ENCODE data around the gene SPI1.

Gene SPI1

DNA sequence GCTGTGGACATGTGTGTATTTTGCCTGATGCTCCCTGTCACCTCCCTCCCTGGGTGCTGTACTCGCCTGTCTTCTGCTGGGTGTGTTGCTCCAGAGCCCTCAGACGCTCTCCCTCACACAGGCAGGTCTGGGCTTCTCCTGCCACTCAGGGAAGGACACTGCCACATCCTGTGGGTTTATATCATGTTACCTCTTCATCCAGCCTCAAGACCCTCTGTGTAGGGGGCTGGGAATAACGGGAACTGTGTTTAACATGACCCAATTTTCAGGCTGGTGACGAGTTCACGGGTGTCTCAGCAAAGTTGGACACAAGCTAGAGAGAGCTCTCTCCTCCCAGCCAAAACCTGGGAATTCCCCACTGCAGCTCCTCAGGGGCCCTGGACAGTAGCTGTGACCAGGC lies 50.4 kb downstream of the SPI1 start:
- no peak for DNase-seq (ENCODE audit: low read depth)
- no peak overlapping the region for H3K4me3 ChIP-seq (ENCODE audit: low read length)
- TF ChIP-seq, protein P1, sequence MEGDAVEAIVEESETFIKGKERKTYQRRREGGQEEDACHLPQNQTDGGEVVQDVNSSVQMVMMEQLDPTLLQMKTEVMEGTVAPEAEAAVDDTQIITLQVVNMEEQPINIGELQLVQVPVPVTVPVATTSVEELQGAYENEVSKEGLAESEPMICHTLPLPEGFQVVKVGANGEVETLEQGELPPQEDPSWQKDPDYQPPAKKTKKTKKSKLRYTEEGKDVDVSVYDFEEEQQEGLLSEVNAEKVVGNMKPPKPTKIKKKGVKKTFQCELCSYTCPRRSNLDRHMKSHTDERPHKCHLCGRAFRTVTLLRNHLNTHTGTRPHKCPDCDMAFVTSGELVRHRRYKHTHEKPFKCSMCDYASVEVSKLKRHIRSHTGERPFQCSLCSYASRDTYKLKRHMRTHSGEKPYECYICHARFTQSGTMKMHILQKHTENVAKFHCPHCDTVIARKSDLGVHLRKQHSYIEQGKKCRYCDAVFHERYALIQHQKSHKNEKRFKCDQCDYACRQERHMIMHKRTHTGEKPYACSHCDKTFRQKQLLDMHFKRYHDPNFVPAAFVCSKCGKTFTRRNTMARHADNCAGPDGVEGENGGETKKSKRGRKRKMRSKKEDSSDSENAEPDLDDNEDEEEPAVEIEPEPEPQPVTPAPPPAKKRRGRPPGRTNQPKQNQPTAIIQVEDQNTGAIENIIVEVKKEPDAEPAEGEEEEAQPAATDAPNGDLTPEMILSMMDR (IDR thresholded peaks at IDR 0.05; ENCODE audit: insufficient read depth, low read depth, low read length, missing control alignments), result no peak

DNA sequence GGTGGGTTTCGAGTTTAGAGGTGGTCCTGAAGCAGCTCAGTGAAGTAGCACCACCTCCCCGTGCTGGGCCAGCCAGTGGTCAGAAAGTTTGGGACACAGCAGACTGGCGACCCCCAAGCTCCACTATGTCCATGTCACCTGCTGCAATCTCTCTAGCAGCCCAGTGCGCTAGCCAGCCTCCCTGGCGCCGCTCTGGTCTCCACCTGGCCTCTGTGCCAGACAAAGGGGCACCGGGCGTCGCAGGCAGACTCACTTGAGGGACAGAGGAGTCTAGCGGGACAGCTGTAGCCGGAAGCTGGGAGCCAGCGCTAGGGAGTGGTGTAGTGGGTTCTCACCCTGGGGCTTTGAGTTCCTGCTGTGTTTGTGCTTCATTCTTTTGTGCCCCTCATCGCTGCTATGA lies 51.3 kb downstream of the SPI1 start:
- TF ChIP-seq, protein P1 (IDR thresholded peaks at IDR 0.05; ENCODE audit: insufficient read depth, low read depth, low read length, missing control alignments), result no peak
- no peak for DNase-seq (ENCODE audit: low read depth)
- H3K4me3 ChIP-seq (ENCODE audit: low read length), result no peak overlapping the region

DNA sequence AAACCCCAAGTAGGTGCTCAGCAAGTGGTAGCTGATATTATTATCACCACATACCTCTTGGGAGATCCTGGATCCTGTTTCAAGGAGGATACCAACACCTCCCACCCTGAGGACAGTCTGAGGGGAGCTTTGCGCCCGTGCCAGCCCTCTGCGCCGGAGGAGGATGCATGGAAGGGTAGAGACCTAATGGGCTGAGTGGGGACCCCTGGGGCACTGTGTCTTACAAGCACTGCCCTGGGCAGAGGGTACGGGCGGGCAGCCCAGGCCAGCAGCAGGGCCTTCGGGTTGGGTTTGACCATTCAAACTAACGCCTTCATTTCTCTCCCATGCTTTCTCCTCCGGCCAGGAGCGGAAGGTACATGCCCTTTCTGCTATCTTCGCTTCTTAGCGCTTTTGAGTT lies 52.1 kb downstream of the SPI1 start:
- H3K4me3 ChIP-seq (ENCODE audit: low read length), result no peak overlapping the region
- TF ChIP-seq, protein P1 (IDR thresholded peaks at IDR 0.05; ENCODE audit: insufficient read depth, low read depth, low read length, missing control alignments), result no peak
- no peak for DNase-seq (ENCODE audit: low read depth)

DNA sequence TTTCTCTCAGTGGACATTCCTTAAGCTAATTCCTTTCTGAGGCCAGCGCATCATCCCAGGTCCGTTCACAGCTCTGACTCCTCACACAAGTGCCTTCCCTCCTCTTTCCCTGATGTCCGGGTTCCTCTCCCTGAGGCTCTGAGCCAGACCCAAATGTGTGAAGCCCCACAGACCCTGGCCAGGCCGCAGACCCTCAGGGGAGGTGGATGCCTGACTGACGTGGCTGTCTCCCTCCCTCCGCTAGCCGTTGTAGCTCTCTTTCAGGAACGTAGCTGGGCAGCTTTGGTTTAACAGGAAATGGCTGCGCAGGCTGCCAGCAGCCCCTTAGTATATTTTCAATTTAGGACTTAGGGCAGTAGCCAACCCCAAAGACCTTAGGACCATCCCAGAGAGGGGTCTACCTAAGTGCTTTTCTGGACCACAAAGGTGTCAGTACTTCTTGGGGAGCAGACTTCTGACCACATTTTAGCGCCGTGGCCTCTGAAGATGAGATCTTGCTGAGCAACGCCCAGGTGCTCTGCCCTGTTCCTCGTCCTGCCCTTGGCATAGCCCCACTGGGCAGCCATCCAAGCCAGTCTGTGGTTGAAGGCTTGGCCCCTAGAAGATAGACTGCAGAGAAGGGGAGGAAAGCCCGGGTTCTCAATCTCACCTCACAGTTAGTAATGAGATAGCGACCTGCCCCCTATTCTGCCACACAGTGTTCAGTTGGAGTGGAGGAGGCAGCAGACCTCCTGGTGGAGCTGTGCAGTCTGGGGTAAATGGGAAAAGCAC lies 52.9 kb downstream of the SPI1 start:
- no peak for DNase-seq (ENCODE audit: low read depth)
- TF ChIP-seq, protein P1 (IDR thresholded peaks at IDR 0.05; ENCODE audit: insufficient read depth, low read depth, low read length, missing control alignments), result no peak
- H3K4me3 ChIP-seq (ENCODE audit: low read length), result no peak overlapping the region

DNA sequence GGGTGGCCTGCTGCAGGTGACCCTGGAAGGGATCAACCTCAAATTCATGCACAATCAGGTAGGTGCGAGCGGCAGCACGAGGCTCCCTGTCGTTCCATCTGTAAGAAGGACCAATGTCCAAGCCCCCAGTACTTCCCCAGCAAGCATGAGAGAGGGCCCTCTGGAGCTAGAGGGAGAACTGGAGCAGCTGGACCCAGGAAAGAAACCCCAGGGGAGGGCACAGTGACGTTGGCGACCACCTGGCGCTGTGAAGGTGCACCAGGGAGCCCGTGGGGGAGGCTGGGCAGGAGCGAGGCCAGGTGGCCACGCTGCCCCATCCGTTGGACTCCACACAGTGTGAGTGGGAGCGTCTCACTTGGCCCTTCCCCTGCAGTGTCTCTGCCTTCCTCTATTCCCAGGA lies 53.8 kb downstream of the SPI1 start:
- no peak for DNase-seq (ENCODE audit: low read depth)
- TF ChIP-seq, protein P1 (IDR thresholded peaks at IDR 0.05; ENCODE audit: insufficient read depth, low read depth, low read length, missing control alignments), result no peak
- H3K4me3 ChIP-seq (ENCODE audit: low read length), result no peak overlapping the region

DNA sequence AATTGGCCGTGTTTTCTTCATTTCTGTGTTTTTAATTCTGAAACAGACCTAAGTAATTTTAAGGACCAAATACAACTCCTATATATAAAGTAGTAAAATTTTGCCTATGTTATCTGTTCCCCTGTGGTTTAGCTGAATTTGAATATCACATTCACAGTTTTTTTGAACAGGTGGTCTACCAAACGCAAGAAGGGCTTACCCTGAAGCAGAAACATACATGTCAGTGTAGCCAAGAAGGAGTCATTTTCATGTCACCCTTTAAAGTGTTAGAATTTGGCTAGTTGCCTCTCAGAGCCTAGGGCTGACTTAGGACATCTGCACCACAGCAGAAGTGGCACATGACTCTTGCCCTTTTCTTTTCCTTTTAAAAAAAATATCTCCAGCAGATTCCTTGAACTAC lies 60.2 kb downstream of the SPI1 start:
- DNase-seq (ENCODE audit: low read depth), result no peak
- TF ChIP-seq, protein P1 (IDR thresholded peaks at IDR 0.05; ENCODE audit: insufficient read depth, low read depth, low read length, missing control alignments), result no peak
- H3K4me3 ChIP-seq (ENCODE audit: low read length), result no peak overlapping the region

Measured in epithelial cell of esophagus (primary cell).